Ascending aorta (tissue), 2 donors: ENCODE results near the gene DRC1. TPM values are rescaled to one million over a fixed set of nuclear protein-coding genes. Genes with fewer than 3 reads are reported as not detected.

ENCODE experiments used
- DNase-seq, 2 donors: peaks; one replicate each; pipeline ENCODE4 v3.0.0-alpha.2; 2019; ENCODE audit warnings: low spot score in 2 of 2
- H3K27ac ChIP-seq, 2 donors: fragments of 200-600 bp; sonication (generic); one replicate each; pipeline ENCODE4 v1.5.1; 2016 to 2017; ENCODE audit warnings: mild to moderate bottlenecking in 1 of 2
- H3K27me3 ChIP-seq: fragments of 200-600 bp; sonication (generic); one replicate; pipeline ENCODE4 v1.5.1; 2017
- H3K36me3 ChIP-seq, 2 donors: fragments of 200-600 bp; sonication (generic); one replicate each; pipeline ENCODE4 v1.5.1; 2016
- H3K4me1 ChIP-seq, 2 donors: fragments of 200-600 bp; sonication (generic); one replicate each; pipeline ENCODE4 v1.5.1; 2016 to 2017; ENCODE audit warnings: mild to moderate bottlenecking in 1 of 2
- H3K4me3 ChIP-seq, 2 donors: fragments of 200-600 bp; sonication (generic); one replicate each; pipeline ENCODE4 v1.5.1; 2016 to 2017; ENCODE audit warnings: mild to moderate bottlenecking in 1 of 2
- H3K9me3 ChIP-seq, 2 donors: fragments of 200-600 bp; sonication (generic); one replicate each; pipeline ENCODE4 v1.5.1; 2016
- CTCF ChIP-seq, 3 experiments: fragments of 200-600 bp in 2 of 3; fragments of 450-650 bp in 1 of 3; sonication (generic) in 2 of 3; IDR thresholded peaks; one replicate each; pipeline ENCODE4 v1.5.1; 2016 to 2019; ENCODE audit warnings: antibody characterized with exemption in 3 of 3, mild to moderate bottlenecking in 1 of 3, moderate library complexity in 1 of 3
- intact Hi-C: fragments of 100-400 bp; cut with DNase I; formaldehyde crosslinking; loops from one replicate; pipeline ENCODE4 v1.15.1; 2023
- total RNA-seq: library from RNA; depleted of rRNA; stranded (reverse); fragments of >200 nt; gene quantifications from one replicate; pipeline ENCODE4 v1.1.0, GENCODE V29; 2016

The DRC1 gene
- total RNA-seq, 1 donor from 2014 or later, result not detected

- Histone ChIP-seq H3K27me3 (no peaks in the 10 kb centered on the region), H3K36me3 (no peaks in the 10 kb centered on the region), H3K4me1 (no peaks in the 10 kb centered on the region), H3K9me3 (no peaks in the 10 kb centered on the region), H3K4me3 (no peak overlapping the region), H3K27ac (no peak overlapping the region)
- TF ChIP-seq CTCF (IDR thresholded peaks at IDR 0.05), result no peak
- DNase-seq, result no peak
- intact Hi-C loops, result no loop called here
Measured at GRCh38 chr2:26486789-26487188, 85.1 kb downstream of the DRC1 start.

- Histone ChIP-seq H3K27ac (no peak overlapping the region), H3K4me3 (no peak overlapping the region), H3K4me1 (no peaks in the 10 kb centered on the region), H3K27me3 (no peaks in the 10 kb centered on the region), H3K36me3 (no peaks in the 10 kb centered on the region), H3K9me3 (no peaks in the 10 kb centered on the region)
- no peak for DNase-seq
- TF ChIP-seq CTCF (IDR thresholded peaks at IDR 0.05), result no peak
- intact Hi-C loops, result no loop called here
Measured at GRCh38 chr2:26487192-26487591, 85.5 kb downstream of the DRC1 start.

GRCh38 chr2:26488463-26489212, 86.9 kb downstream of the DRC1 start:
- Histone ChIP-seq H3K36me3 (no peaks in the 10 kb centered on the region), H3K9me3 (no peaks in the 10 kb centered on the region), H3K27ac (no peak overlapping the region), H3K4me3 (no peak overlapping the region), H3K4me1 (no peaks in the 10 kb centered on the region), H3K27me3 (no peaks in the 10 kb centered on the region)
- intact Hi-C loops, result no loop called here
- no peak for DNase-seq
- no peak for TF ChIP-seq CTCF (IDR thresholded peaks at IDR 0.05)

GRCh38 chr2:26489213-26489850, 87.6 kb downstream of the DRC1 start:
- Histone ChIP-seq H3K9me3 (no peaks in the 10 kb centered on the region), H3K27ac (no peak overlapping the region), H3K4me3 (no peak overlapping the region), H3K4me1 (no peaks in the 10 kb centered on the region), H3K27me3 (no peaks in the 10 kb centered on the region), H3K36me3 (no peaks in the 10 kb centered on the region)
- intact Hi-C loops, result no loop called here
- DNase-seq, result no peak
- no peak for TF ChIP-seq CTCF (IDR thresholded peaks at IDR 0.05)

- Histone ChIP-seq H3K36me3 (no peaks in the 10 kb centered on the region), H3K4me3 (no peak overlapping the region), H3K4me1 (no peaks in the 10 kb centered on the region), H3K27ac (no peak overlapping the region), H3K27me3 (no peaks in the 10 kb centered on the region), H3K9me3 (no peaks in the 10 kb centered on the region)
- intact Hi-C loops, result no loop called here
- no peak for TF ChIP-seq CTCF (IDR thresholded peaks at IDR 0.05)
- DNase-seq, result no peak
Measured at GRCh38 chr2:26491563-26492167, 89.9 kb downstream of the DRC1 start.
